Endothelial cell of umbilical vein (primary cell): ENCODE results near the gene C11orf24. TPM values are rescaled to one million over a fixed set of nuclear protein-coding genes. Genes with fewer than 3 reads are reported as not detected.

Experiments
- BruUV-seq: library from RNA; stranded (reverse); fragments of 400-500 nt; replicated peaks from 2 replicates; lab custom pipeline; 2021; lab: Mats Ljungman, UMichigan
- CTCF ChIA-PET: fragments of 300-600, 350-600 bp; sonication (Branson Sonifier 250); formaldehyde crosslinking; loops from one replicate; lab custom pipeline; 2021; ENCODE audit warnings: antibody characterized with exemption, inconsistent platforms; lab: Charles Lee
- POLR2A ChIA-PET: fragments of 300-600, 350-600 bp; sonication (Branson Sonifier 250); formaldehyde crosslinking; loops from one replicate; lab custom pipeline; 2021; ENCODE audit warnings: antibody characterized with exemption, inconsistent platforms; lab: Charles Lee
- DNase-seq: peaks from one replicate; pipeline ENCODE4 v3.0.0-alpha.2; 2011; ENCODE audit warnings: low read depth, low spot score
- FAIRE-seq: peaks from 2 replicates; lab custom pipeline; 2011; peaks lifted over from hg19 to GRCh38; lab: Jason Lieb, UNC
- H2AFZ ChIP-seq: 2 replicates; pipeline ENCODE4 v1.6.0; 2012; ENCODE audit warnings: low read depth, low read length, control low read depth, inconsistent platforms
- H3K27ac ChIP-seq: 2 replicates; pipeline ENCODE4 v1.5.1; 2011; ENCODE audit warnings: low read depth, mild to moderate bottlenecking, control low read depth, low read length, moderate library complexity; ENCODE audit not compliant: insufficient read depth
- H3K27me3 ChIP-seq, 2 experiments: 2 replicates each; pipeline versions ENCODE4 v1.6.0 to v1.6.1; 2011; ENCODE audit warnings: low read length in 2 of 2, mixed read lengths in 1 of 2; ENCODE audit not compliant: control insufficient read depth in 2 of 2, insufficient read depth in 2 of 2
- H3K36me3 ChIP-seq, 2 experiments: 2 replicates in 1 of 2; 3 replicates in 1 of 2; pipeline ENCODE4 v1.5.1; 2011; ENCODE audit warnings: low read length in 2 of 2, mild to moderate bottlenecking in 1 of 2, moderate library complexity in 1 of 2; ENCODE audit not compliant: control insufficient read depth in 2 of 2, insufficient read depth in 2 of 2; ENCODE audit errors: extremely low read depth in 1 of 2
- H3K4me1 ChIP-seq: 3 replicates; pipeline ENCODE4 v1.5.1; 2011; ENCODE audit warnings: mild to moderate bottlenecking, low read length; ENCODE audit not compliant: control insufficient read depth, insufficient read depth; ENCODE audit errors: extremely low read depth
- H3K4me2 ChIP-seq: 2 replicates; pipeline ENCODE4 v1.6.1; 2011; ENCODE audit warnings: low read length, control low read depth, mixed read lengths; ENCODE audit not compliant: insufficient read depth
- H3K4me3 ChIP-seq, 3 experiments: fragments of 200-600 bp in 1 of 3; sonication (generic), shearing (Covaris generic) in 1 of 3; replicated peaks in 1 of 3; 2 replicates each; pipeline ENCODE4 v1.5.1; 2011 to 2016; ENCODE audit warnings: control low read depth in 3 of 3, low read length in 3 of 3, mild to moderate bottlenecking in 2 of 3, inconsistent platforms in 1 of 3, low read depth in 1 of 3, moderate library complexity in 1 of 3; ENCODE audit not compliant: insufficient read depth in 1 of 3
- H3K79me2 ChIP-seq: 2 replicates; pipeline ENCODE4 v1.6.0; 2012; ENCODE audit warnings: low read length, inconsistent platforms; ENCODE audit not compliant: control insufficient read depth, insufficient read depth
- H3K9ac ChIP-seq: replicated peaks from 2 replicates; pipeline ENCODE3; 2011; ENCODE audit warnings: low read length, control low read depth; ENCODE audit not compliant: insufficient read depth; ENCODE audit errors: extremely low read depth
- H3K9me1 ChIP-seq: replicated peaks from 3 replicates; pipeline ENCODE4 v1.6.0; 2011; ENCODE audit warnings: mild to moderate bottlenecking, low read length; ENCODE audit not compliant: control insufficient read depth, insufficient read depth; ENCODE audit errors: extremely low read depth
- H3K9me3 ChIP-seq: replicated peaks from 2 replicates; pipeline ENCODE4 v1.5.1; 2012; ENCODE audit warnings: low read length, inconsistent platforms; ENCODE audit not compliant: control insufficient read depth, insufficient read depth
- H4K20me1 ChIP-seq: replicated peaks from 2 replicates; pipeline ENCODE3; 2011; ENCODE audit warnings: mild to moderate bottlenecking, low read length; ENCODE audit not compliant: control insufficient read depth, insufficient read depth; ENCODE audit errors: extremely low read depth
- EZH2 ChIP-seq: IDR thresholded peaks from 2 replicates; pipeline ENCODE4 v1.6.1; 2012; ENCODE audit warnings: borderline replicate concordance, low read depth, mild to moderate bottlenecking, moderate library complexity, low read length, inconsistent platforms; ENCODE audit not compliant: severe bottlenecking
- FOS ChIP-seq: IDR thresholded peaks from 2 replicates; pipeline ENCODE4 v1.6.1; 2011; ENCODE audit warnings: mild to moderate bottlenecking, low read length, moderate library complexity, borderline replicate concordance; ENCODE audit not compliant: insufficient read depth
- GATA2 ChIP-seq: IDR thresholded peaks from 2 replicates; pipeline ENCODE4 v1.7.0; 2011; ENCODE audit warnings: low read depth, mild to moderate bottlenecking, moderate library complexity, mixed read lengths, low read length; ENCODE audit not compliant: insufficient read length, insufficient read depth
- JUN ChIP-seq: IDR thresholded peaks from 2 replicates; pipeline ENCODE4 v1.6.1; 2011; ENCODE audit warnings: borderline replicate concordance, low read depth; ENCODE audit not compliant: insufficient read length, insufficient read depth
- MYC ChIP-seq: IDR thresholded peaks from one replicate; pipeline ENCODE4 v1.6.1; 2011; ENCODE audit warnings: mild to moderate bottlenecking, low read depth, low read length
- POLR2A ChIP-seq: IDR thresholded peaks from 2 replicates; pipeline ENCODE4 v1.6.1; 2012; ENCODE audit warnings: low read depth, mild to moderate bottlenecking, control low read depth, low read length
- POLR2AphosphoS5 ChIP-seq: IDR thresholded peaks from 2 replicates; pipeline ENCODE4 v1.6.1; 2012; ENCODE audit warnings: low read depth, mild to moderate bottlenecking, control low read depth, low read length, moderate library complexity; ENCODE audit not compliant: insufficient read depth
- dilution Hi-C: fragments of 300-500 bp; cut with MboI; formaldehyde crosslinking; loops from one replicate; pipeline ENCODE4 v1.15.0; 2019; ENCODE audit warnings: low sequenced_read_pairs; ENCODE audit not compliant: extremely low pct_ligation_motif_present
- intact Hi-C: fragments of 100-400 bp; cut with micrococcal nuclease; formaldehyde crosslinking; loops from one replicate; pipeline ENCODE4 v1.10.0; 2022
- polyA plus RNA-seq, 4 experiments: library from polyadenylated mRNA; depleted of rRNA in 3 of 4; stranded (reverse) in 3 of 4; unstranded in 1 of 4; fragments of >200 nt; gene quantifications; 2 replicates each; pipeline versions ENCODE4 v1.2.1 to v1.2.3, GENCODE V29; 2011 to 2012; ENCODE audit warnings: missing spikeins in 1 of 4
- total RNA-seq: library from RNA; stranded (reverse); gene quantifications from 2 replicates; pipeline ENCODE4 v1.2.3, GENCODE V29; 2021
- TF ChIP-seq, protein P1 (sequence below): IDR thresholded peaks from 2 replicates; pipeline ENCODE4 v1.6.1; 2011; ENCODE audit not compliant: insufficient read depth, insufficient read length
- TF ChIP-seq, protein P2 (sequence below), 2 donors: IDR thresholded peaks; 1 replicate in 1 of 2; 2 replicates in 1 of 2; pipeline ENCODE4 v1.5.1; 2011; ENCODE audit warnings: low read length in 2 of 2, mild to moderate bottlenecking in 2 of 2, moderate library complexity in 2 of 2, control low read depth in 1 of 2, inconsistent platforms in 1 of 2, low read depth in 1 of 2; ENCODE audit not compliant: insufficient read depth in 1 of 2; ENCODE audit errors: extremely low read depth in 1 of 2

The C11orf24 gene
- total and polyA plus RNA-seq, 2 donors (not counting 3 experiments of a cell fraction or from before 2014, with no cell fraction given), result 26.4 to 34.1 TPM

DNA sequence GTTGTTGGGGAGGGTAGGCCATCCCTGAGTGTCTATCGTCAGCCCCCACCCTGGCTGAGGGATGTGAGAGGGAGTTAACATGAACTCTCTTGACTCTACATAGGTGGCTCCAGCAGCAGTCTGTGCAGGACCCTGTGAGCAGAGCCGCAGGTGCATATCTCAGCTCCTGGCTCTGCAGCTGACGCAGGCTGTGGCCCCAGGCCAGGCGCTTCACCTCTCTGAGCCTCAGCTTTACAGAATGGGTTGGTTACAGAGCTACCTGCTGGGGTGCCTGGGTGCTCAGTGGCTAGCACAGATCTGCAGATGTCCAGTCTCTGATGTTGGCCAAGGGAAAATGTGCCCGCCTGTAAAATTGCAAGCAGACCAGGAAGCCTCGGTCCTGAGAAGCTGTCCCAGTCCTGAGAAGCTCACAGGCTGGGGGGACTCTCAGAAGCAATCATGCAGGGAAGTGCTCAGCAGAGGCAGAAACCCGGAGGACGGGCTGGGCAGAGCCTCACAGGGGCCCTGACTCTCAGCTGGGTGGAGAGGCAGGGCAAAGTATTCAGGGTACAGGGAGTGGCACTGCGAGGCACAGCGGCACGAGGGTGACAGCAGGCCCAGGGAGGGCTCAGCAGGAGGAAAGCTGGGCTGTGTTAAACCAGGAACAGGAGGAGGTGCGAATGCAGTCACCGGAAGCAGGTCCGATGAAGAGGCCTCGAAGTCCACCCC, 24.7 kb upstream of the C11orf24 start:
- dilution Hi-C loops, result no loop called here
- H4K20me1 ChIP-seq, result no peaks in the 10 kb centered on the region
- H2AFZ ChIP-seq, result no peak overlapping the region
- POLR2A ChIA-PET, result interaction anchor here (1.4 kb wide), 1 partner anchor 25 kb away, joined by 4 read pairs; the partner anchor contains the start of gene C11orf24
- H3K4me3 ChIP-seq, result no peak overlapping the region
- H3K4me2 ChIP-seq, result no peak overlapping the region
- intact Hi-C loops, result loop anchor here (1.0 to 2.0 kb wide), 5 partner anchors 25 to 151 kb away; partner anchors contain the start of gene C11orf24
- H3K9ac ChIP-seq, result no peak overlapping the region
- no peaks in the 10 kb centered on the region for H3K9me3 ChIP-seq
- H3K36me3 ChIP-seq, result no peaks in the 10 kb centered on the region
- TF ChIP-seq POLR2AphosphoS5 (no peak), EZH2 (no peak), GATA2 (no peak), MYC (no peak), JUN (no peak), FOS (no peak), POLR2A (no peak)
- TF ChIP-seq, protein P1, sequence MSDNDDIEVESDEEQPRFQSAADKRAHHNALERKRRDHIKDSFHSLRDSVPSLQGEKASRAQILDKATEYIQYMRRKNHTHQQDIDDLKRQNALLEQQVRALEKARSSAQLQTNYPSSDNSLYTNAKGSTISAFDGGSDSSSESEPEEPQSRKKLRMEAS, result no peak
- TF ChIP-seq, protein P2, sequence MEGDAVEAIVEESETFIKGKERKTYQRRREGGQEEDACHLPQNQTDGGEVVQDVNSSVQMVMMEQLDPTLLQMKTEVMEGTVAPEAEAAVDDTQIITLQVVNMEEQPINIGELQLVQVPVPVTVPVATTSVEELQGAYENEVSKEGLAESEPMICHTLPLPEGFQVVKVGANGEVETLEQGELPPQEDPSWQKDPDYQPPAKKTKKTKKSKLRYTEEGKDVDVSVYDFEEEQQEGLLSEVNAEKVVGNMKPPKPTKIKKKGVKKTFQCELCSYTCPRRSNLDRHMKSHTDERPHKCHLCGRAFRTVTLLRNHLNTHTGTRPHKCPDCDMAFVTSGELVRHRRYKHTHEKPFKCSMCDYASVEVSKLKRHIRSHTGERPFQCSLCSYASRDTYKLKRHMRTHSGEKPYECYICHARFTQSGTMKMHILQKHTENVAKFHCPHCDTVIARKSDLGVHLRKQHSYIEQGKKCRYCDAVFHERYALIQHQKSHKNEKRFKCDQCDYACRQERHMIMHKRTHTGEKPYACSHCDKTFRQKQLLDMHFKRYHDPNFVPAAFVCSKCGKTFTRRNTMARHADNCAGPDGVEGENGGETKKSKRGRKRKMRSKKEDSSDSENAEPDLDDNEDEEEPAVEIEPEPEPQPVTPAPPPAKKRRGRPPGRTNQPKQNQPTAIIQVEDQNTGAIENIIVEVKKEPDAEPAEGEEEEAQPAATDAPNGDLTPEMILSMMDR (IDR thresholded peaks at IDR 0.05; ENCODE audit: extremely low read depth in 1 of 2, insufficient read depth in 1 of 2, low read depth in 1 of 2, low read length in 2 of 2), result no peak
- H3K9me1 ChIP-seq, result no peaks in the 10 kb centered on the region
- FAIRE-seq, result no peak
- H3K79me2 ChIP-seq, result no peaks in the 10 kb centered on the region
- CTCF ChIA-PET, result interaction anchor here (0.9 to 7.1 kb wide), 14 partner anchors 8 to 395 kb away, joined by 3 to 152 read pairs (median 10); partner anchors contain the start of gene C11orf24
- no peak for DNase-seq
- H3K27me3 ChIP-seq, result peaks cover 0 to 2% of the 10 kb centered on the region in 2 experiments
- H3K27ac ChIP-seq, result no peak overlapping the region
- peaks cover 4% of the 10 kb centered on the region for H3K4me1 ChIP-seq
- no TSS peak for BruUV-seq
